ENCODE measurements around the gene ARPC3. TPM values are rescaled to one million over a fixed set of nuclear protein-coding genes. Genes with fewer than 3 reads are reported as not detected.

ARPC3 gene
- total and polyA plus RNA-seq, 9 of the 15 experiments (the other 6 are each of a cell fraction or from before 2014, with no cell fraction given), result 74.2 to 575 (median 345) TPM

- no peak for TF ChIP-seq NCOA4 (IDR thresholded peaks at IDR 0.05; ENCODE audit: partially characterized antibody)
- no peak for TF ChIP-seq NFE2L1 (tag; IDR thresholded peaks at IDR 0.05; ENCODE audit: borderline replicate concordance, low read depth)
- no peak for TF ChIP-seq ZKSCAN8 (CRISPR knock-in tag; IDR thresholded peaks at IDR 0.05)
- TF ChIP-seq MBD2 (IDR thresholded peaks at IDR 0.05; ENCODE audit: borderline replicate concordance, low read depth), result 0 out of 2 replicates have a peak, but pooled peaks have one; percentile 13
- TF ChIP-seq MCM3 (IDR thresholded peaks at IDR 0.05), result no peak
- no peak for TF ChIP-seq CHAMP1 (IDR thresholded peaks at IDR 0.05)
- TF ChIP-seq ZNF354B (CRISPR knock-in tag; IDR thresholded peaks at IDR 0.05), result no peak
- no peak for TF ChIP-seq SREBF1 (IDR thresholded peaks at IDR 0.05; ENCODE audit: borderline replicate concordance, low read depth, low read length)
- no peak for TF ChIP-seq FOXJ3 (CRISPR knock-in tag; IDR thresholded peaks at IDR 0.05)
- TF ChIP-seq ZNF764 (CRISPR knock-in tag; IDR thresholded peaks at IDR 0.05; ENCODE audit: low read depth), result no peak
- TF ChIP-seq ZBTB11 (CRISPR knock-in tag; IDR thresholded peaks at IDR 0.05), result peak in 2 of 3 experiments; percentile 62 to 91; a peak in 3 of 6 replicates
- TF ChIP-seq KLF16 (IDR thresholded peaks at IDR 0.05), result peak; percentile 46; the same call in 1 of the 2 replicates
- TF ChIP-seq PML (IDR thresholded peaks at IDR 0.05; ENCODE audit: low read length), result peak; percentile 60
- no peak for TF ChIP-seq NRF1 (conservative IDR thresholded peaks at IDR 0.05 in 1 of 2, IDR thresholded peaks at IDR 0.05 in 1 of 2)
- TF ChIP-seq, protein P1, sequence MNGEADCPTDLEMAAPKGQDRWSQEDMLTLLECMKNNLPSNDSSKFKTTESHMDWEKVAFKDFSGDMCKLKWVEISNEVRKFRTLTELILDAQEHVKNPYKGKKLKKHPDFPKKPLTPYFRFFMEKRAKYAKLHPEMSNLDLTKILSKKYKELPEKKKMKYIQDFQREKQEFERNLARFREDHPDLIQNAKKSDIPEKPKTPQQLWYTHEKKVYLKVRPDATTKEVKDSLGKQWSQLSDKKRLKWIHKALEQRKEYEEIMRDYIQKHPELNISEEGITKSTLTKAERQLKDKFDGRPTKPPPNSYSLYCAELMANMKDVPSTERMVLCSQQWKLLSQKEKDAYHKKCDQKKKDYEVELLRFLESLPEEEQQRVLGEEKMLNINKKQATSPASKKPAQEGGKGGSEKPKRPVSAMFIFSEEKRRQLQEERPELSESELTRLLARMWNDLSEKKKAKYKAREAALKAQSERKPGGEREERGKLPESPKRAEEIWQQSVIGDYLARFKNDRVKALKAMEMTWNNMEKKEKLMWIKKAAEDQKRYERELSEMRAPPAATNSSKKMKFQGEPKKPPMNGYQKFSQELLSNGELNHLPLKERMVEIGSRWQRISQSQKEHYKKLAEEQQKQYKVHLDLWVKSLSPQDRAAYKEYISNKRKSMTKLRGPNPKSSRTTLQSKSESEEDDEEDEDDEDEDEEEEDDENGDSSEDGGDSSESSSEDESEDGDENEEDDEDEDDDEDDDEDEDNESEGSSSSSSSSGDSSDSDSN (IDR thresholded peaks at IDR 0.05; ENCODE audit: borderline replicate concordance in 1 of 2, low read depth in 2 of 2, low read length in 2 of 2), result 0 out of 4 replicates have a peak, but pooled peaks of 1 of the 2 experiments have one; percentile 54
- peak; percentile 95 for TF ChIP-seq SUPT5H (IDR thresholded peaks at IDR 0.05)
- no peak for TF ChIP-seq NONO (IDR thresholded peaks at IDR 0.05; ENCODE audit: low read depth in 2 of 2, low read length in 1 of 2)
Observed at GRCh38 chr12:110449799-110450497, at the start of gene ARPC3 (continued).
